H9 (cell line): ENCODE measurements around the gene USP6NL. TPM values are rescaled to one million over a fixed set of nuclear protein-coding genes. Genes with fewer than 3 reads are reported as not detected.

Source experiments
- DNase-seq: peaks from one replicate; pipeline ENCODE4 v3.0.0-alpha.2; 2017
- H2AFZ ChIP-seq: one replicate; pipeline ENCODE4 v1.6.1; 2013; ENCODE audit warnings: mild to moderate bottlenecking, low read length, control low read depth, moderate library complexity
- H2AK5ac ChIP-seq: 2 replicates; pipeline ENCODE4 v1.6.1; 2013; ENCODE audit warnings: low read length, control low read depth, mixed read lengths; ENCODE audit not compliant: insufficient read length
- H2BK120ac ChIP-seq: one replicate; pipeline ENCODE4 v1.6.1; 2013; ENCODE audit warnings: low read depth, mild to moderate bottlenecking, low read length, control low read depth, inconsistent platforms; ENCODE audit not compliant: poor library complexity, severe bottlenecking
- H2BK12ac ChIP-seq: 2 replicates; pipeline ENCODE4 v1.6.1; 2013; ENCODE audit warnings: low read length, control low read depth, mixed read lengths, low read depth; ENCODE audit not compliant: insufficient read length
- H2BK15ac ChIP-seq: 2 replicates; pipeline ENCODE4 v1.6.1; 2013; ENCODE audit warnings: low read depth, low read length, control low read depth
- H2BK20ac ChIP-seq: one replicate; pipeline ENCODE4 v1.6.1; 2013; ENCODE audit warnings: low read depth, mild to moderate bottlenecking, low read length, control low read depth, inconsistent platforms; ENCODE audit not compliant: poor library complexity, severe bottlenecking
- H2BK5ac ChIP-seq: 2 replicates; pipeline ENCODE4 v1.6.1; 2013; ENCODE audit warnings: low read length, control low read depth, mixed read lengths; ENCODE audit not compliant: insufficient read length
- H3K14ac ChIP-seq: 2 replicates; pipeline ENCODE4 v1.6.1; 2013; ENCODE audit warnings: low read length, control low read depth; ENCODE audit not compliant: insufficient read depth
- H3K18ac ChIP-seq: 2 replicates; pipeline ENCODE4 v1.6.1; 2013; ENCODE audit warnings: low read depth, mild to moderate bottlenecking, mixed read lengths, low read length, control low read depth; ENCODE audit not compliant: insufficient read length
- H3K23ac ChIP-seq: 2 replicates; pipeline ENCODE4 v1.6.1; 2013; ENCODE audit warnings: low read length, control low read depth, mixed read lengths, low read depth; ENCODE audit not compliant: insufficient read length
- H3K23me2 ChIP-seq: 2 replicates; pipeline ENCODE4 v1.6.1; 2013; ENCODE audit warnings: low read depth, mild to moderate bottlenecking, mixed read lengths, low read length, control low read depth; ENCODE audit not compliant: insufficient read length, poor library complexity, severe bottlenecking
- H3K27ac ChIP-seq: 2 replicates; pipeline ENCODE4 v1.5.1; 2013; ENCODE audit warnings: low read length, control low read depth, mixed read lengths, low read depth; ENCODE audit not compliant: insufficient read length
- H3K27me3 ChIP-seq: 2 replicates; pipeline ENCODE4 v1.6.1; 2013; ENCODE audit warnings: low read length, control low read depth, inconsistent platforms; ENCODE audit not compliant: insufficient read depth
- H3K4ac ChIP-seq: 2 replicates; pipeline ENCODE4 v1.6.1; 2013; ENCODE audit warnings: low read depth, mild to moderate bottlenecking, control low read depth, inconsistent platforms, low read length, moderate library complexity
- H3K4me1 ChIP-seq: 2 replicates; pipeline ENCODE4 v1.6.1; 2013; ENCODE audit warnings: low read length, control low read depth, inconsistent platforms; ENCODE audit not compliant: insufficient read depth
- H3K4me2 ChIP-seq: 2 replicates; pipeline ENCODE4 v1.6.1; 2013; ENCODE audit warnings: low read length, control low read depth, mixed read lengths; ENCODE audit not compliant: insufficient read length, insufficient read depth
- H3K56ac ChIP-seq: 2 replicates; pipeline ENCODE4 v1.6.1; 2013; ENCODE audit warnings: low read depth, mild to moderate bottlenecking, mixed read lengths, low read length, control low read depth; ENCODE audit not compliant: insufficient read length
- H3K79me1 ChIP-seq: 2 replicates; pipeline ENCODE4 v1.6.1; 2013; ENCODE audit warnings: low read depth, mild to moderate bottlenecking, moderate library complexity, low read length, control low read depth, inconsistent platforms; ENCODE audit not compliant: insufficient read depth, poor library complexity, severe bottlenecking
- H3K79me2 ChIP-seq: 2 replicates; pipeline ENCODE4 v1.6.1; 2013; ENCODE audit warnings: low read length, control low read depth, inconsistent platforms; ENCODE audit not compliant: insufficient read depth
- H3K9ac ChIP-seq: 2 replicates; pipeline ENCODE4 v1.6.1; 2013; ENCODE audit warnings: low read length, control low read depth, mixed read lengths; ENCODE audit not compliant: insufficient read length; ENCODE audit errors: extremely low read depth
- H3K9me3 ChIP-seq: one replicate; pipeline ENCODE4 v1.6.1; 2013; ENCODE audit warnings: low read depth, low read length, inconsistent platforms; ENCODE audit not compliant: control insufficient read depth
- H3T11ph ChIP-seq: one replicate; pipeline ENCODE4 v1.6.1; 2013; ENCODE audit warnings: mild to moderate bottlenecking, low read length, control low read depth, inconsistent platforms
- H4K20me1 ChIP-seq: one replicate; pipeline ENCODE4 v1.6.1; 2013; ENCODE audit not compliant: control insufficient read depth, insufficient read length, insufficient read depth
- H4K5ac ChIP-seq: 2 replicates; pipeline ENCODE4 v1.6.1; 2013; ENCODE audit warnings: low read depth, mild to moderate bottlenecking, mixed read lengths, low read length, control low read depth; ENCODE audit not compliant: insufficient read length
- H4K8ac ChIP-seq: replicated peaks from 2 replicates; pipeline ENCODE4 v1.6.1; 2013; ENCODE audit warnings: low read length, control low read depth, mixed read lengths, low read depth; ENCODE audit not compliant: insufficient read length
- H4K91ac ChIP-seq: 2 replicates; pipeline ENCODE4 v1.6.1; 2013; ENCODE audit warnings: low read depth, mild to moderate bottlenecking, moderate library complexity, mixed read lengths, low read length, control low read depth; ENCODE audit not compliant: insufficient read length
- H3K27ac Mint-ChIP-seq, 3 experiments: 2 replicates in 2 of 3; 3 replicates in 1 of 3; pipeline ENCODE4 v1.8.0; 2020 to 2021; ENCODE audit warnings: mixed read lengths in 3 of 3, mild to moderate bottlenecking in 1 of 3, moderate library complexity in 1 of 3
- H3K27me3 Mint-ChIP-seq: 2 replicates; pipeline ENCODE4 v1.8.0; 2021; ENCODE audit warnings: low read depth, mild to moderate bottlenecking, moderate library complexity, mixed read lengths
- H3K36me3 Mint-ChIP-seq, 3 experiments: 2 replicates in 2 of 3; 3 replicates in 1 of 3; pipeline ENCODE4 v1.8.0; 2020 to 2021; ENCODE audit warnings: low read depth in 3 of 3, mixed read lengths in 3 of 3; ENCODE audit not compliant: insufficient read depth in 1 of 3
- H3K4me1 Mint-ChIP-seq, 2 experiments: 2 replicates each; pipeline ENCODE4 v1.8.0; 2020; ENCODE audit warnings: mixed read lengths in 2 of 2
- H3K4me3 Mint-ChIP-seq, 2 experiments: 2 replicates in 1 of 2; 3 replicates in 1 of 2; pipeline ENCODE4 v1.8.0; 2020 to 2021; ENCODE audit warnings: mild to moderate bottlenecking in 2 of 2, mixed read lengths in 2 of 2, moderate library complexity in 1 of 2
- H3K9me3 Mint-ChIP-seq, 2 experiments: 2 replicates in 1 of 2; 3 replicates in 1 of 2; pipeline ENCODE4 v1.8.0; 2020; ENCODE audit warnings: mild to moderate bottlenecking in 2 of 2, mixed read lengths in 2 of 2, moderate library complexity in 1 of 2
- CTCF ChIP-seq: fragments of 200-600 bp; sonication (generic); conservative IDR thresholded peaks from 3 replicates; pipeline ENCODE4 v1.8.0; 2021; ENCODE audit warnings: antibody characterized with exemption, mild to moderate bottlenecking
- WGBS: extraction: QIAGEN DNeasy Blood & Tissue Kit; methylation state at CpG from one replicate; pipeline ENCODE4 v1.1.7; 2013; ENCODE audit warnings: missing lambda C conversion rate, low lambda C conversion rate, mixed read lengths; ENCODE audit not compliant: insufficient read length; ENCODE audit errors: extremely low coverage; 5-methylcytosine and 5-hydroxymethylcytosine counted together
- total RNA-seq: library from RNA; stranded (reverse); gene quantifications from 2 replicates; pipeline ENCODE4 v1.2.1, GENCODE V29; 2021

Gene USP6NL
- total RNA-seq, 1 experiment from 2014 or later = 28.3 TPM

GRCh38 chr10:11493646-11494045 is 117.8 kb downstream of the USP6NL start:
- Histone ChIP-seq H4K20me1 (no peaks in the 10 kb centered on the region), H4K91ac (no peak overlapping the region), H2AFZ (no peak overlapping the region), H2AK5ac (no peak overlapping the region), H3K23ac (no peak overlapping the region), H3K9me3 (no peaks in the 10 kb centered on the region), H3K4ac (no peak overlapping the region), H4K8ac (no peak overlapping the region), H3K4me1 (no peaks in the 10 kb centered on the region), H3K56ac (no peak overlapping the region), H2BK20ac (no peak overlapping the region), H3K27me3 (no peaks in the 10 kb centered on the region), H3K23me2 (no peaks in the 10 kb centered on the region), H4K5ac (no peak overlapping the region), H2BK120ac (no peak overlapping the region), H3K18ac (no peak overlapping the region), H3K79me1 (no peaks in the 10 kb centered on the region), H3K14ac (no peak overlapping the region), H2BK15ac (no peak overlapping the region), H2BK5ac (no peak overlapping the region), H3K9ac (no peak overlapping the region), H2BK12ac (no peak overlapping the region), H3K79me2 (no peaks in the 10 kb centered on the region), H3K27ac (no peak overlapping the region), H3K4me2 (no peak overlapping the region), H3T11ph (no peak overlapping the region)
- no peaks in the 10 kb centered on the region for H3K9me3 Mint-ChIP-seq
- no peak overlapping the region for H3K4me3 Mint-ChIP-seq
- no peak overlapping the region for H3K27ac Mint-ChIP-seq
- peaks cover 4 to 9% of the 10 kb centered on the region in 2 experiments; a peak in 3 of 4 replicates for H3K4me1 Mint-ChIP-seq
- no CpG with 5 or more reads among the region's 6 CpGs for WGBS
- no peaks in the 10 kb centered on the region for H3K27me3 Mint-ChIP-seq
- peaks cover 21 to 42% (median 32%) of the 10 kb centered on the region in 3 experiments; a peak in 6 of 7 replicates for H3K36me3 Mint-ChIP-seq
- DNase-seq = no peak
- TF ChIP-seq CTCF = no peak
